Measurements from ENCODE around the gene CCDC186.

GRCh38 chr10:114073395-114074186, 100.4 kb downstream of the CCDC186 start:
- TF ChIP-seq, protein P1, sequence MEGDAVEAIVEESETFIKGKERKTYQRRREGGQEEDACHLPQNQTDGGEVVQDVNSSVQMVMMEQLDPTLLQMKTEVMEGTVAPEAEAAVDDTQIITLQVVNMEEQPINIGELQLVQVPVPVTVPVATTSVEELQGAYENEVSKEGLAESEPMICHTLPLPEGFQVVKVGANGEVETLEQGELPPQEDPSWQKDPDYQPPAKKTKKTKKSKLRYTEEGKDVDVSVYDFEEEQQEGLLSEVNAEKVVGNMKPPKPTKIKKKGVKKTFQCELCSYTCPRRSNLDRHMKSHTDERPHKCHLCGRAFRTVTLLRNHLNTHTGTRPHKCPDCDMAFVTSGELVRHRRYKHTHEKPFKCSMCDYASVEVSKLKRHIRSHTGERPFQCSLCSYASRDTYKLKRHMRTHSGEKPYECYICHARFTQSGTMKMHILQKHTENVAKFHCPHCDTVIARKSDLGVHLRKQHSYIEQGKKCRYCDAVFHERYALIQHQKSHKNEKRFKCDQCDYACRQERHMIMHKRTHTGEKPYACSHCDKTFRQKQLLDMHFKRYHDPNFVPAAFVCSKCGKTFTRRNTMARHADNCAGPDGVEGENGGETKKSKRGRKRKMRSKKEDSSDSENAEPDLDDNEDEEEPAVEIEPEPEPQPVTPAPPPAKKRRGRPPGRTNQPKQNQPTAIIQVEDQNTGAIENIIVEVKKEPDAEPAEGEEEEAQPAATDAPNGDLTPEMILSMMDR (conservative IDR thresholded peaks at IDR 0.05 in 1 of 2, IDR thresholded peaks at IDR 0.05 in 1 of 2; ENCODE audit: low read depth in 1 of 2, low read length in 2 of 2): no peak
- no peak for TF ChIP-seq EZH2 (IDR thresholded peaks at IDR 0.05; ENCODE audit: low read length, missing control alignments)

Measured in fibroblast of lung (primary cell).